Activated naive CD8-positive, alpha-beta T cell treated with anti-CD3 and anti-CD28 coated beads, Interleukin-2, amount 50 U/mL, for 24 hours (primary cell): ENCODE measurements around the gene SH2D6.
"Not testable (repeated sequence)": the region's sequence is repeated elsewhere in the genome, so short reads cannot be mapped to it uniquely, and the experiment has no call there.

ENCODE experiments used
- ATAC-seq: fragments of 150-1000 bp; cut with Tn5 transposase; one replicate; pipeline ENCODE4 v1.10.0; 2021
- DNase-seq: peaks from one replicate; pipeline ENCODE4 v3.0.0; 2021
- H3K27ac Mint-ChIP-seq: one replicate; pipeline ENCODE4 v1.8.0; 2021; ENCODE audit warnings: mild to moderate bottlenecking, mixed read lengths
- H3K27me3 Mint-ChIP-seq: one replicate; pipeline ENCODE4 v1.8.0; 2021; ENCODE audit warnings: mixed read lengths
- H3K36me3 Mint-ChIP-seq: one replicate; pipeline ENCODE4 v1.8.0; 2021; ENCODE audit warnings: low read depth, mixed read lengths
- H3K4me1 Mint-ChIP-seq: one replicate; pipeline ENCODE4 v1.8.0; 2021; ENCODE audit warnings: mixed read lengths
- H3K4me3 Mint-ChIP-seq: one replicate; pipeline ENCODE4 v1.8.0; 2021; ENCODE audit warnings: mild to moderate bottlenecking, moderate library complexity, mixed read lengths
- H3K9me3 Mint-ChIP-seq: one replicate; pipeline ENCODE4 v1.8.0; 2021; ENCODE audit warnings: mixed read lengths

Gene SH2D6

DNA sequence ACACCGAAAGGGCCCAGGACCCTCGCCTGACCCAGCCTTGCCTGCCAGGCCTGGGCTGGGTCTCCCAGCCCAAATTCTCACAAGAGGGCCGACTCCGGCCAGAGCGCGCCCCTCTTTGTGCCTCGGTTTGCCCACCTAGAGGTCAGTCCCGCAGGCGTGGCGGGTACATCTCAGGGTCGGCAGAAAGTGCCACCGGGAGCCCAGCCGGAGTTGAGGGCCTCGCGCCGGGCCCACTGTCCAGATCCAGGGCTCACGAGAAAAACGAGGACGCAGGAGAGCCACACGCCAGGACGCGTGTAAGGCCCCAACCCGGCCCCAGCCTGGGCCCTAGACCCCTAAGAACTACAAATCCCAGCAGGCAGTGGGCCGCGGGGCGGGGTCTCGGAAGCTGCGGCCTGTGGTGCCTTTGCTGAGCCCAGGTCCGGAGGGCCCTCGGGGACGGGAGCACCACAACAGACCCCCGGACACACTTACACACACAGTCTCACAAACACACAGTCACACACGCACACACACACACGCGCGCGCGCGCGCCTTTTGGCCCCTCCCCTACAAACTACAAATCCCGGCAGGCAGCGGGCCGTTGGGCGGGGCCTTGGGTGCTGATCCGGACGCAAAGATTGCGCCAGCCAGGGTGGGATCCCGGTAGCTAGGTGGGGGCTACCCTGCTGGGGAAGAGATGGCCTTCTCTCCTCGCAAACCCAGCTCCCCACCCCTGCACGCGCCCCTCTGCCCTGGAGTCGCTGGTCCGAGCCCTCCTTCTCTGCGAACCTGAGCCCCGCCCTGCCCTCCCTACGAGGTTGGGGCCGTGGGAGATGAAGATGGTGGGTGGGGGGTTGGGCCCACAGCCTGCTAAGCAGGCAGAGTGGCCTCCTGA lies at the start of gene SH2D6:
SH2D6 (plus strand) TSS at position 583 of the 877 bp plus-strand sequence. CDS start 10,752 bp downstream, outside the sequence.
- DNase-seq (peak; percentile 85), ATAC-seq (peak; percentile 82)
- Mint-ChIP-seq H3K27ac (peak within 1 kb of the TSS; percentile 96), H3K36me3 (no peaks in the 10 kb centered on the region), H3K4me3 (peak within 1 kb of the TSS; percentile 86), H3K4me1 (peaks cover 42% of the 10 kb centered on the region), H3K9me3 (no peaks in the 10 kb centered on the region), H3K27me3 (no peaks in the 10 kb centered on the region)

DNA sequence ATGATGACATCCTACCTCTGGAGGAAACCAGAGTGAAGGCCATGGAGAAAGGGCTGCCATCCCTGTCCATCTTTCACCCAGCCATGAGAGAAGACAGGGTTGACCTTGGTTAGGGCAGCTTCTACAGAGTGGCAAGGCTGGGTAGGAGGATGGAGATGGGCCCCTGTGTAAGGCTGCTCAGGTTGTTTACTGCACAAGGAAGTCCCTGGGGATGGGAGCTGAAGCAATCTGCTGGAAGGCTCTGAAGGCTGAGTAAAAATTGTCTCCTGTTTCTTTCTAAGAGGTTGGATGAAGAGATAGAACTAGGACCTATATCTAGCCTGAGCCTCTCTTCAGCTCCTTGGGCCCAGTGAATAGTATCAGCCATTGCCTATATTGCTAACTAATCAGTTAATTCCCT lies 49.6 kb upstream of the SH2D6 start:
- DNase-seq (no peak), ATAC-seq (no peak)
- H3K36me3 Mint-ChIP-seq = peaks cover 5% of the 10 kb centered on the region
- H3K27me3 Mint-ChIP-seq = no peaks in the 10 kb centered on the region
- no peak overlapping the region for H3K27ac Mint-ChIP-seq
- H3K4me1 Mint-ChIP-seq = no peaks in the 10 kb centered on the region
- no peaks in the 10 kb centered on the region for H3K9me3 Mint-ChIP-seq
- no peak overlapping the region for H3K4me3 Mint-ChIP-seq

- no peak overlapping the region for H3K27ac Mint-ChIP-seq
Observed at GRCh38 chr2:85369500-85369899, 49.0 kb upstream of the SH2D6 start.

GRCh38 chr2:85371045-85371444 lies 47.5 kb upstream of the SH2D6 start:
- H3K36me3 Mint-ChIP-seq = peaks cover 10% of the 10 kb centered on the region
- ATAC-seq = no peak
- no peaks in the 10 kb centered on the region for H3K4me1 Mint-ChIP-seq
- no peaks in the 10 kb centered on the region for H3K27me3 Mint-ChIP-seq
- H3K9me3 Mint-ChIP-seq = no peaks in the 10 kb centered on the region
- no peak for DNase-seq
- no peak overlapping the region for H3K27ac Mint-ChIP-seq
- no peak overlapping the region for H3K4me3 Mint-ChIP-seq

More at GRCh38 chr2:85369500-85369899, 49.0 kb upstream of the SH2D6 start:
- H3K4me3 Mint-ChIP-seq = no peak overlapping the region
- no peaks in the 10 kb centered on the region for H3K4me1 Mint-ChIP-seq
- no peaks in the 10 kb centered on the region for H3K27me3 Mint-ChIP-seq
- DNase-seq = no peak
- no peak for ATAC-seq
- peaks cover 6% of the 10 kb centered on the region for H3K36me3 Mint-ChIP-seq
- H3K9me3 Mint-ChIP-seq = no peaks in the 10 kb centered on the region

- DNase-seq = no peak
- Mint-ChIP-seq H3K27ac (no peak overlapping the region), H3K36me3 (peaks cover 43% of the 10 kb centered on the region), H3K9me3 (no peaks in the 10 kb centered on the region), H3K27me3 (no peaks in the 10 kb centered on the region), H3K4me1 (no peaks in the 10 kb centered on the region), H3K4me3 (no peak overlapping the region)
- no peak for ATAC-seq
Observed at GRCh38 chr2:85376291-85377065, 42.0 kb upstream of the SH2D6 start.

DNA sequence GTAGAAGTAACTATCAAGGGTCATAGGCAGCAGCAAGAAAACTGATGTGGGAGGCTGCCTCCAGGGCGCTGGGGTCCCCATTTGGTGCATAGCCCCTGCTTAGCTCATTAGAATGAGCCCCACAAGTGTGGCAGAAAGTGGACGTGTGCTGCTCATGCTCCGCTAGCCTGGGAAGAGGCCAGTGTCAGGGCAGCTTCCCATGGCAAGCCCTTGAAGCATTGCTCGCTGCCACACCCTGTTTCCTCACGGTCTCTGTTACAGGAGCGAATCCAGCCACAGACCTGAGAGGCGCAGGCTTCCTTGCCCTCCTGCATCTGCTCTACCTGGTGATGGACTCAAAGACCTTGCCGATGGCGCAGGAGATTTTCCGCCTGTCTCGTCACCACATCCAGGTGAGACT lies 41.4 kb upstream of the SH2D6 start:
- Mint-ChIP-seq H3K36me3 (peaks cover 45% of the 10 kb centered on the region), H3K4me1 (no peaks in the 10 kb centered on the region)

DNA sequence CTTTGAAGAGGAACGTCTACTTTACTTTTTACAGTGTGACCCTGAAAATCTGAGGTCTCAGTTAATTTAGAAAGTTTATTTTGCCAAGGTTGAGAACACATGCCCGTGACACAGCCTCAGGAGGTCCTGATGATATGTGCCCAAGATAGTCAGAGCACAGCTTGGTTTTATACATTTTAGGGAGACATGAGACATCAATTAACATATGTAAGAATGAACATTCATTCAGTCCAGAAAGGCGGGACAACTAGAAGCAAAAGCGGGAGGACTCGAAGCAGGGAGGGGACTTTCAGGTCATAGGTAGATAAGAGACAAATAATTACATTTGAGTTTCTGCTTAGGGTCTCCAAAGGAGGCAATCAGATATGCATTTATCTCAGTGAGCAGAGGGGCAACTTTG lies 40.3 kb upstream of the SH2D6 start:
- Mint-ChIP-seq H3K27ac (no peak overlapping the region), H3K4me3 (no peak overlapping the region), H3K36me3 (peaks cover 46% of the 10 kb centered on the region), H3K27me3 (no peaks in the 10 kb centered on the region), H3K9me3 (no peaks in the 10 kb centered on the region), H3K4me1 (no peaks in the 10 kb centered on the region)
- no peak for DNase-seq
- ATAC-seq = no peak

More for the DNA sequence above, 41.4 kb upstream of the SH2D6 start:
- DNase-seq (no peak), ATAC-seq (no peak)
- Mint-ChIP-seq H3K27me3 (no peaks in the 10 kb centered on the region), H3K9me3 (no peaks in the 10 kb centered on the region), H3K4me3 (no peak overlapping the region), H3K27ac (no peak overlapping the region)

DNA sequence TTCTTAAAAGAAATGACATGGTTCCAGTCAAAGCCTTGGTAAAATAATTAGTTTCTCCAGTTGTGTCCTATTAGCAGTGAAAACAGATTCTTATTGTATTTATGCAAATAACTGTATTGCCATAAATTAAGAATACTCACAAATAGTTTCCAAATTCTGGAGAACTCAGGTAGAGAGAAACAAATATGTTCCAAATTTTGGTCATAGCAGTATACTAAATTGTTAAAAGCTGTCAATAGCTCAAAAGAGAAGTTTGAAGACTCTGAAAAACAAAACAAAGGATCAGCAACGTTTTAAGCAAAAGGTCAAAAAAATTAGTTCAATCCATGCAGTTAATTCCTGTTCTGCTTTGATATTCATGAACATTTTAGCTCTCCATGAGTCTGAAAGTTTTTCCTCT lies 38.5 kb upstream of the SH2D6 start:
- H3K4me1 Mint-ChIP-seq = peaks cover 9% of the 10 kb centered on the region
- no peak for ATAC-seq
- no peak overlapping the region for H3K27ac Mint-ChIP-seq
- no peak for DNase-seq
- H3K4me3 Mint-ChIP-seq = no peak overlapping the region
- no peaks in the 10 kb centered on the region for H3K9me3 Mint-ChIP-seq
- H3K27me3 Mint-ChIP-seq = no peaks in the 10 kb centered on the region
- peaks cover 44% of the 10 kb centered on the region for H3K36me3 Mint-ChIP-seq

DNA sequence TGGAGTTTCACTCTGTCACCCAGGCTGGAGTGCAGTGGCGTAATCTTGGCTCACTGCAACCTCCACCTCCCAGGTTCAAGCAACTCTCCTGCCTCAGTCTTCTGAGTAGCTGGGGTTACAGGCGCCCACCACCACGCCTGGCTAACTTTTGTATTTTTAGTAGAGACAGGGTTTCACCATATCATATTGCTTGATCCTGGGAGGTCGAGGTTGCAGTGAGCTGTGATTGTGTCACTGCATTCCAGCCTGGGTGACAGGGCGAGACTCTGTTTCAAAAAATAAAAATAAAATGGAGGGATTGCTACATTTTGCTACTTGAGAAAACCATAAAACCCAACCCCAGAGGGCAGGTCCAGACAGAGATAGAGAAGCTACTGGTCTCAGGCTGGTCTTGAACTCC lies 35.4 kb upstream of the SH2D6 start:
- H3K9me3 Mint-ChIP-seq = not testable (repeated sequence)

GRCh38 chr2:85383850-85384249 lies 34.7 kb upstream of the SH2D6 start:
- no peak overlapping the region for H3K27ac Mint-ChIP-seq
- H3K9me3 Mint-ChIP-seq = no peaks in the 10 kb centered on the region
- peaks cover 35% of the 10 kb centered on the region for H3K36me3 Mint-ChIP-seq
- no peaks in the 10 kb centered on the region for H3K27me3 Mint-ChIP-seq
- H3K4me3 Mint-ChIP-seq = no peak overlapping the region
- H3K4me1 Mint-ChIP-seq = peaks cover 9% of the 10 kb centered on the region
- no peak for DNase-seq
- ATAC-seq = no peak

More for the DNA sequence above, 35.4 kb upstream of the SH2D6 start:
- H3K27me3 Mint-ChIP-seq, H3K4me3 Mint-ChIP-seq, H3K27ac Mint-ChIP-seq, ATAC-seq, H3K4me1 Mint-ChIP-seq, DNase-seq: not testable (repeated sequence)
- H3K36me3 Mint-ChIP-seq = peaks cover 39% of the 10 kb centered on the region

DNA sequence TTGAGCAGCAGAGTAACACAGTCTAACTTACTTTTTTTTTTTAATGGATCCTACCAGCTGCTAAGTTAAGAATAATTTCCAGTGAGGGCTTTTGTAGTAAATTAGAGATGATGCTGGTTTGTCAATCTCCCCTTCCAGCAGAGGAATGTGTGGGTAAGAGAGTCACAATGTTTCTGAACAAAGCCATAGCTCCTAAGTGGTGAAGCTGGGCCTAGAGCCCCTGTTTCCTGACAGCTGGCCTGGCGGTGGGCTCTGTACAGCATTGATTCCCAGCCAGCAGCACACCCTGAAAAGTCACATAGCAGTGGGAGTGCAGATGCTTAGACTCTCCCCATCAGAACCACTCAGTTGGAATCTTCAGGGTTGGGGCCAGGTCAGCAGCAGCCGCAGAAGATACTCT lies 32.8 kb upstream of the SH2D6 start:
- H3K36me3 Mint-ChIP-seq = peaks cover 19% of the 10 kb centered on the region
- DNase-seq (no peak), ATAC-seq (no peak)
- no peaks in the 10 kb centered on the region for H3K27me3 Mint-ChIP-seq
- H3K4me1 Mint-ChIP-seq = peaks cover 9% of the 10 kb centered on the region
- H3K27ac Mint-ChIP-seq = no peak overlapping the region
- H3K4me3 Mint-ChIP-seq = no peak overlapping the region
- no peaks in the 10 kb centered on the region for H3K9me3 Mint-ChIP-seq

DNA sequence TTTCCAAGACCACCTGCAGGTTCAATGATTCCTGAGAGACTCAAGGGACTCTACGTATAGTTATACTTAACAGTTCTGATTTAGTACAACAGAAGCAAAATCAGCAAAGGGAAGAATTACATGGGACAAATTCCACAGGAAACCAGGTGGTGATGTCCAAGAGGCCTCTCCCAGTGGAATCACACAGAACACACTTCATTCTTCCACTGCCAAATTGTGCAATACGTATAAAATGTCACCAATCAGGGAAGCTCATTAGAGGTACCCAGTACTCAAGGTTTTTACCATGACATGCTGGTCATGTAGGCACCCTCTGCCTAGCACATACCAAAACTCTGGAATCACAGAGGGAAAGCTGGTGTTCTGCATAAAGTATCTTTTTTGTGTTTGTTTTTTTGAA lies 30.8 kb upstream of the SH2D6 start:
- DNase-seq (no peak), ATAC-seq (no peak)
- Mint-ChIP-seq H3K4me3 (no peak overlapping the region), H3K36me3 (peaks cover 10% of the 10 kb centered on the region), H3K9me3 (no peaks in the 10 kb centered on the region), H3K27ac (no peak overlapping the region), H3K4me1 (peaks cover 15% of the 10 kb centered on the region), H3K27me3 (no peaks in the 10 kb centered on the region)

DNA sequence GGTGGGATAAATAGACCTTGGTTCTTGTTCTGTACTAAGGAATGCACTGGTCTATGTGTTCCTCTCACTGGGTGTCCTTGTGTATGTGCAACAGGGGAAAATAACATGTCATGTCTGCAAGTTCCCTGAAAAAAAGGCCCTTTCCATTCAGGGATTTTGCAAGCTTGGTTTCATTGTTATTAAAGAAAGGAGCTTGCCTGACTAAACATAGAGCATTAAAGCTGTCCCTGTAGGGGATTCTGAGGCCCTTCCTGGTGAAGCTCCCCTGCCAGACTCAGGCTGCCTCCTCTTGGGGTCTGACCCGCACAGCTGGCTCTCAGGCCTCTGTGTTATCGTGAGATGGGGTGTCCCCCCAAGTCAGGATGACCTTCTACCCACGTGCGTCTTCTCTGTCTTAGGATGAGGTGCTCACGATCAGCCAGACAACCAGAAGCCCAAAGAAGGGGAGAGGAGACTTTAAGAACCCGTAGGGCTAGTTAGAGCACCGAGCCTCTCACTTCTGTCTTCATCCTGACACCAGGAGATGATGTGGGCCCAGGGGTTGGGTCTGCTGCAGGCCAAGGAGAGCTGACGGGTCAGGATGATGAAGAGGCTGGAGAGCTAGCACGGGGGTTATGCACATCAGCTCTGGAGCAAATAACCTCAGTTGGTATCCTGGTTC lies 29.5 kb upstream of the SH2D6 start:
- Mint-ChIP-seq H3K4me1 (peaks cover 11% of the 10 kb centered on the region), H3K36me3 (peaks cover 5% of the 10 kb centered on the region), H3K9me3 (no peaks in the 10 kb centered on the region), H3K4me3 (no peak overlapping the region), H3K27ac (no peak overlapping the region), H3K27me3 (no peaks in the 10 kb centered on the region)
- no peak for ATAC-seq
- DNase-seq = no peak

GRCh38 chr2:85390941-85391669 lies 27.4 kb upstream of the SH2D6 start:
- Mint-ChIP-seq H3K27ac (no peak overlapping the region), H3K9me3 (no peaks in the 10 kb centered on the region)

More at GRCh38 chr2:85390941-85391669, 27.4 kb upstream of the SH2D6 start:
- peaks cover 6% of the 10 kb centered on the region for H3K4me1 Mint-ChIP-seq
- ATAC-seq (peak; percentile 86), DNase-seq (peak; percentile 85)
- peaks cover 5% of the 10 kb centered on the region for H3K36me3 Mint-ChIP-seq
- no peak overlapping the region for H3K4me3 Mint-ChIP-seq
- no peaks in the 10 kb centered on the region for H3K27me3 Mint-ChIP-seq
